Measurements from ENCODE around the gene MYOZ2.

MYOZ2 gene

DNA sequence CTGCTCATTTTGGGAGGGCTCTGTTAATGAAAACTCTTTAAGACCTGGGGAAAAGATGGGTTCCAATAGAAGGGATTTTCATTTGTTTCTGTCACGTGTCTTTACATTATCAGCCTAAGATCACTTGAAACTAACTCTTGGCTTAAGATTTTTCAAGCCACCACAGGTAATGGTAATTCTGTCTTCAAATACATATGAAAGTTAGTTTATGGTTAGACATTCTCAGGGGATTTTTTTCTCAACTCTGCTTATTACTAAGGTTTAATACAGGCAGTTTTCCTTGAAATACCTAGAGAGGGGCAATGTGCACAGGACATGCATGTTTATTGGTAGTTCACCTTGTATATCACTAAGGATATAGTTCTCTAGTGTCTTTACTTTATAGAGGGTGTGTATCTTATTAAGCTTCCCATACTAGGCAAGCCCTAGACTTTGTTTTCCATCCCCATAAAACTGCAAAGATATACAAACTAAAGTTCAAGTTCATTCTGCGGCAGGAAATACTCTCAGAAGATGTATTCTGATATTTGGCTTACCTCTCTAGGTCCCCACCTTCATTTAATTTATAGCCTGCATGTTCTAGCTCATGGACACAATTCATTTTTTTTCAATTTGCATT is 38.2 kb upstream of the MYOZ2 start:
- TF ChIP-seq, protein P1, sequence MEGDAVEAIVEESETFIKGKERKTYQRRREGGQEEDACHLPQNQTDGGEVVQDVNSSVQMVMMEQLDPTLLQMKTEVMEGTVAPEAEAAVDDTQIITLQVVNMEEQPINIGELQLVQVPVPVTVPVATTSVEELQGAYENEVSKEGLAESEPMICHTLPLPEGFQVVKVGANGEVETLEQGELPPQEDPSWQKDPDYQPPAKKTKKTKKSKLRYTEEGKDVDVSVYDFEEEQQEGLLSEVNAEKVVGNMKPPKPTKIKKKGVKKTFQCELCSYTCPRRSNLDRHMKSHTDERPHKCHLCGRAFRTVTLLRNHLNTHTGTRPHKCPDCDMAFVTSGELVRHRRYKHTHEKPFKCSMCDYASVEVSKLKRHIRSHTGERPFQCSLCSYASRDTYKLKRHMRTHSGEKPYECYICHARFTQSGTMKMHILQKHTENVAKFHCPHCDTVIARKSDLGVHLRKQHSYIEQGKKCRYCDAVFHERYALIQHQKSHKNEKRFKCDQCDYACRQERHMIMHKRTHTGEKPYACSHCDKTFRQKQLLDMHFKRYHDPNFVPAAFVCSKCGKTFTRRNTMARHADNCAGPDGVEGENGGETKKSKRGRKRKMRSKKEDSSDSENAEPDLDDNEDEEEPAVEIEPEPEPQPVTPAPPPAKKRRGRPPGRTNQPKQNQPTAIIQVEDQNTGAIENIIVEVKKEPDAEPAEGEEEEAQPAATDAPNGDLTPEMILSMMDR (IDR thresholded peaks at IDR 0.05; ENCODE audit: low read depth, low read length), result no peak
- no peak for TF ChIP-seq EZH2phosphoT487 (IDR thresholded peaks at IDR 0.05; ENCODE audit: low read depth)
- Histone ChIP-seq H3K4me2 (ENCODE audit: low read length) (no peak overlapping the region), H2AFZ (ENCODE audit: low read depth, low read length) (no peak overlapping the region)

DNA sequence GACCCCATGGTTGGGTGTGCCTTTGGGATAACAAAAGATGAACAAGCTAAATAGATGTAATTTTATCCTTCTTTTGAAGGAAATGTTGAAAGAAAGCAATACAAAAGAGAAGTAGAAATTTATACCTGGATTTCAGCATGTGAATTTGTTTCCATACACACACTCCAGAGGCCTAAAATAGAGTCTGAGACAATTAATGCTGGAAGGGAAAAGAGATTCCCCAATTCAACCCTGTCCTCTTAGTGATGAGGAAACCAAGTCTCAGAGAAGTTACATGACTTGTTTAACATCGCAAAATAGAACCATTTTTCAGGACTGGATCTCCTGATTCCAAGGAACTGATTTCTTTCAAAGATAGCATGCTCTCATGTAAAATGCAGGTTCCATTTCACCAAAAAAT is 37.3 kb upstream of the MYOZ2 start:
- Histone ChIP-seq H4K20me1 (ENCODE audit: insufficient read depth, low read length) (no peaks in the 10 kb centered on the region), H3K79me2 (ENCODE audit: low read length) (no peaks in the 10 kb centered on the region), H3K4me1 (ENCODE audit: low read length) (no peaks in the 10 kb centered on the region), H3K36me3 (replicated peaks; ENCODE audit: low read depth, low read length) (no peaks in the 10 kb centered on the region), H3K9me3 (ENCODE audit: insufficient read depth, low read length) (no peaks in the 10 kb centered on the region), H3K9ac (ENCODE audit: low read length) (no peak overlapping the region), H3K4me3 (ENCODE audit: low read length) (no peak overlapping the region), H3K27me3 (ENCODE audit: low read depth, low read length) (no peaks in the 10 kb centered on the region), H3K27ac (ENCODE audit: low read length) (no peak overlapping the region), H2AFZ (ENCODE audit: low read depth, low read length) (no peak overlapping the region), H3K4me2 (ENCODE audit: low read length) (no peak overlapping the region)
- TF ChIP-seq, protein P1 (IDR thresholded peaks at IDR 0.05; ENCODE audit: low read depth, low read length), result no peak
- no peak for TF ChIP-seq EZH2phosphoT487 (IDR thresholded peaks at IDR 0.05; ENCODE audit: low read depth)

More for the DNA sequence above, 38.2 kb upstream of the MYOZ2 start:
- no peak overlapping the region for H3K4me3 ChIP-seq (ENCODE audit: low read length)
- H4K20me1 ChIP-seq (ENCODE audit: insufficient read depth, low read length), result no peaks in the 10 kb centered on the region
- H3K9ac ChIP-seq (ENCODE audit: low read length), result no peak overlapping the region
- no peaks in the 10 kb centered on the region for H3K4me1 ChIP-seq (ENCODE audit: low read length)
- H3K9me3 ChIP-seq (ENCODE audit: insufficient read depth, low read length), result no peaks in the 10 kb centered on the region
- H3K79me2 ChIP-seq (ENCODE audit: low read length), result no peaks in the 10 kb centered on the region
- H3K27ac ChIP-seq (ENCODE audit: low read length), result no peak overlapping the region
- no peaks in the 10 kb centered on the region for H3K27me3 ChIP-seq (ENCODE audit: low read depth, low read length)
- no peaks in the 10 kb centered on the region for H3K36me3 ChIP-seq (replicated peaks; ENCODE audit: low read depth, low read length)

DNA sequence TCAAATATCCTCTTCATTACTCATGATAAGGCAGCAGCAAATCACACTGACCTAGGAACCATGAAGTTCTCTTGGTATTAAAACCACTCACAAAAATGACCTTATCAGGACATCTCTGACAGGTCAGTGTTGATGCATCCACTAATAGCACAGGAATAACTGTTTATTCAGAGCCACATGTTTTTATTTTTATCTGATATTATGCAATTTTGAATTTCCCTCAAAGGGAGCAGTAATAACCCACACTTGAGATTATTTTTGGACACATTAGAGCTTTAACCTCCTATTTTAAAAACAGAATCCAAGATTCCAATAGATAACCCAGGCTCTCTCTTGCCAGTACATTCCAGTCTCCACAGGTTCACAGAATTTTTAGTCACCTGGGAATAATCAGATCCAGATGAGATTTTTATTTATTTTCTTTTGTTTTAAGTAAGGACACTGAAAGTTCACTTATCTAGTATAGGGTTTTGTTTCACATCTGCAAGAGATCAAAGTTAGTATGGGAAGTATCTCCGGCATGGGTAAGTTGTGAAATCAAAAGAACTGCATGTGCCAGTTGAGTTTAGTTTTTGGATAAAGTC is 36.3 kb upstream of the MYOZ2 start:
- Histone ChIP-seq H3K4me2 (ENCODE audit: low read length) (no peak overlapping the region), H3K27ac (ENCODE audit: low read length) (no peak overlapping the region), H3K4me1 (ENCODE audit: low read length) (no peaks in the 10 kb centered on the region), H3K9ac (ENCODE audit: low read length) (no peak overlapping the region), H3K79me2 (ENCODE audit: low read length) (no peaks in the 10 kb centered on the region), H2AFZ (ENCODE audit: low read depth, low read length) (no peak overlapping the region), H3K36me3 (replicated peaks; ENCODE audit: low read depth, low read length) (no peaks in the 10 kb centered on the region), H4K20me1 (ENCODE audit: insufficient read depth, low read length) (no peaks in the 10 kb centered on the region), H3K4me3 (ENCODE audit: low read length) (no peak overlapping the region), H3K9me3 (ENCODE audit: insufficient read depth, low read length) (no peaks in the 10 kb centered on the region), H3K27me3 (ENCODE audit: low read depth, low read length) (no peaks in the 10 kb centered on the region)
- TF ChIP-seq, protein P1 (IDR thresholded peaks at IDR 0.05; ENCODE audit: low read depth, low read length), result no peak
- TF ChIP-seq EZH2phosphoT487 (IDR thresholded peaks at IDR 0.05; ENCODE audit: low read depth), result no peak

DNA sequence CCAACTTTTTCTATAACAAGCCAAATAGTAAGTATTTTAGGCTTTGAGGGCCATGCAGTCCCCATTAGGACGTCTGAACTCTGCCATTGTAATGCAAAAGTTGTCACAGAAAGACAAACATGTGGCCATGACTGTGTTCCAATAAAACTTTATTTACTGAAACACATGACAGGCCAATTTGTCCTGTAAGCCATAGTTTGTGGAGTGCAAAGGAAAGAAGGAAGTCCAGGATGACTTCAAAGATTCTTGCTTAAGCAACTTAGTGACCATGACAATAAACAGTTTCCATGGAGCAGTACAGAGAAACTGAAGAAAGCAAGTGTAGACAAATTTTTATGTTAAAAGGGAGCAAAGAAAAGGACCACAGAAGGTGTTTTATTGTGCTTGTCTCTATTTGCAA is 35.0 kb upstream of the MYOZ2 start:
- H3K9me3 ChIP-seq (ENCODE audit: insufficient read depth, low read length), result no peaks in the 10 kb centered on the region
- no peaks in the 10 kb centered on the region for H3K27me3 ChIP-seq (ENCODE audit: low read depth, low read length)
- no peak overlapping the region for H3K4me3 ChIP-seq (ENCODE audit: low read length)
- H4K20me1 ChIP-seq (ENCODE audit: insufficient read depth, low read length), result no peaks in the 10 kb centered on the region
- no peak overlapping the region for H3K9ac ChIP-seq (ENCODE audit: low read length)
- no peaks in the 10 kb centered on the region for H3K36me3 ChIP-seq (replicated peaks; ENCODE audit: low read depth, low read length)
- H3K27ac ChIP-seq (ENCODE audit: low read length), result no peak overlapping the region
- H2AFZ ChIP-seq (ENCODE audit: low read depth, low read length), result no peak overlapping the region
- H3K79me2 ChIP-seq (ENCODE audit: low read length), result no peaks in the 10 kb centered on the region
- H3K4me2 ChIP-seq (ENCODE audit: low read length), result no peak overlapping the region
- TF ChIP-seq, protein P1 (IDR thresholded peaks at IDR 0.05; ENCODE audit: low read depth, low read length), result no peak
- TF ChIP-seq EZH2phosphoT487 (IDR thresholded peaks at IDR 0.05; ENCODE audit: low read depth), result no peak
- H3K4me1 ChIP-seq (ENCODE audit: low read length), result no peaks in the 10 kb centered on the region

All from OCI-LY3 (cell line).